MCF 10A (cell line): ENCODE data around the gene BSG. TPM values are rescaled to one million over a fixed set of nuclear protein-coding genes. Genes with fewer than 3 reads are reported as not detected.
A peak's percentile ranks its signal among the peaks of the same experiment; 100 is the strongest.

ENCODE experiments used
- BruUV-seq: library from RNA; stranded (reverse); fragments of 400-500 nt; replicated peaks from 2 replicates; lab custom pipeline; 2021; lab: Mats Ljungman, UMichigan
- CTCF ChIA-PET: fragments of 300-600 bp; sonication (Branson Sonifier 250); formaldehyde crosslinking; extraction: SDS; loops from one replicate; lab custom pipeline; 2021; ENCODE audit warnings: antibody characterized with exemption, inconsistent platforms; lab: Yijun Ruan, JAX
- POLR2A ChIA-PET: fragments of 300-600, 350-650 bp; sonication (Branson Sonifier 250); formaldehyde crosslinking; extraction: SDS; loops from one replicate; lab custom pipeline; 2020; ENCODE audit warnings: antibody characterized with exemption, inconsistent platforms; lab: Yijun Ruan, JAX
- DNase-seq: peaks from one replicate; pipeline ENCODE4 v3.0.0-alpha.2; 2018; ENCODE audit not compliant: unreplicated experiment
- H3K27ac Mint-ChIP-seq: one replicate; pipeline ENCODE4 v1.8.0; 2022; ENCODE audit warnings: mild to moderate bottlenecking, low read depth, mixed read lengths; ENCODE audit not compliant: unreplicated experiment
- H3K27me3 Mint-ChIP-seq: one replicate; pipeline ENCODE4 v1.8.0; 2022; ENCODE audit warnings: mixed read lengths; ENCODE audit not compliant: insufficient read depth, unreplicated experiment
- H3K36me3 Mint-ChIP-seq: one replicate; pipeline ENCODE4 v1.8.0; 2022; ENCODE audit warnings: mild to moderate bottlenecking, moderate library complexity, mixed read lengths; ENCODE audit not compliant: insufficient read depth, unreplicated experiment
- H3K4me1 Mint-ChIP-seq: one replicate; pipeline ENCODE4 v1.8.0; 2022; ENCODE audit warnings: mixed read lengths; ENCODE audit not compliant: insufficient read depth, unreplicated experiment
- H3K4me3 Mint-ChIP-seq: one replicate; pipeline ENCODE4 v1.8.0; 2022; ENCODE audit warnings: mild to moderate bottlenecking, moderate library complexity, mixed read lengths; ENCODE audit not compliant: unreplicated experiment
- H3K9me3 Mint-ChIP-seq: one replicate; pipeline ENCODE4 v1.8.0; 2022; ENCODE audit warnings: mixed read lengths; ENCODE audit not compliant: unreplicated experiment
- intact Hi-C: fragments of 100-400 bp; cut with micrococcal nuclease; formaldehyde crosslinking; loops from 2 replicates; pipeline ENCODE4 v1.14.1; 2022
- total RNA-seq: library from RNA; stranded (reverse); gene quantifications from 2 replicates; pipeline ENCODE4 v1.2.3, GENCODE V29; 2022
- TF ChIP-seq, protein P1 (sequence below): fragments of 200-600 bp; IDR thresholded peaks from one replicate; pipeline ENCODE4 v1.8.0; 2022; ENCODE audit warnings: antibody characterized with exemption, mild to moderate bottlenecking; ENCODE audit not compliant: unreplicated experiment

Gene BSG
- total RNA-seq, 1 experiment from 2014 or later = 557 TPM

DNA sequence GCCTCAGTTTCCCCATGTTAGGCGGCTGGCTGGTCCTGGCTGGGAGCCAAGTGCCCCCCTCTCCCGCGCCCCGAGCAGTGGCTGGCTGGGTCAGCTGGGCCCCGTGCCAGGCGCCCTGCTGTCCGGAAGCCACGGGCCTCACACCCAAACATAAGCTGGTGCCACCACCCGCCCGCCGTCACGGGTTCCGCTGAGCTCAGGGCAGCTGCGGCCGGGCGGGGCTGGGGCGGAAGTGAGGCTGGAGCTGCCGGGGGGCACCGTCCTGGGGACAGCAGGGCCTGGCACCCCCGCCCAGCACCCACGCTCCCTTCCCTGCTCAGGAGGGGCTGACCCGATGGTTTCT, 36.6 kb downstream of the BSG start:
- POLR2A ChIA-PET = no interaction called here

DNA sequence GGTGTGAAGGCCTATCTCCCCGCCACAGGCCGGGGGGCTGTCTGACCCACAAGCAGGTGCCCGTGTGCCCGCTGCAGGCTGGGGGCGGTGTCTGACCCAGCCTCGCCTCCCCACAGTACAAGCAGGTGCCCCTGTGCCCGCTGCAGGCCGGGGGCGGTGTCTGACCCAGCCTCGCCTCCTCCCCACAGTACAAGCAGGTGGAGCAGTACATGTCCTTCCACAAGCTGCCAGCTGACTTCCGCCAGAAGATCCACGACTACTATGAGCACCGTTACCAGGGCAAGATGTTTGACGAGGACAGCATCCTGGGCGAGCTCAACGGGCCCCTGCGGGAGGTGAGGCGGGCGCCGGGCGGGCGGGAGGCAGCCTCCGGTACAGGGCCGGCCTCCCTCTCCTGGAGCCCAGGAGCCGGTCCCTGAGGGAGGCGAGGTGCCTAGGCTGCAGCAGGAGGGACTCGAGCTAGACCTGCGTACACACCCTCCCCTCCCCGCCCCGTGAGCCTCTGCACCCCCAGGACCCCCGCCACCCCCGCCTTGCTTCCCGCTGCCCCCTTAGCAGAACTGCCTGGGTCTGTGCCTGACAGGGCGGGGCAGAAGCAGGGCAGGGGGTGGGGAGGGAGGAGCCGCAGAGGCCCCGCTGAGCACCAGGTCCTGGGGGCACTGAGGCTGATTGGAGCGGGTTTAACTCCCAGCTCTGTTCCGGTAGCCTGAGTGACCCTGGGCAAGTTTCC, 37.8 kb downstream of the BSG start:
- H3K27ac Mint-ChIP-seq = no peak overlapping the region
- no peak for DNase-seq
- H3K27me3 Mint-ChIP-seq = no peaks in the 10 kb centered on the region
- TF ChIP-seq, protein P1, sequence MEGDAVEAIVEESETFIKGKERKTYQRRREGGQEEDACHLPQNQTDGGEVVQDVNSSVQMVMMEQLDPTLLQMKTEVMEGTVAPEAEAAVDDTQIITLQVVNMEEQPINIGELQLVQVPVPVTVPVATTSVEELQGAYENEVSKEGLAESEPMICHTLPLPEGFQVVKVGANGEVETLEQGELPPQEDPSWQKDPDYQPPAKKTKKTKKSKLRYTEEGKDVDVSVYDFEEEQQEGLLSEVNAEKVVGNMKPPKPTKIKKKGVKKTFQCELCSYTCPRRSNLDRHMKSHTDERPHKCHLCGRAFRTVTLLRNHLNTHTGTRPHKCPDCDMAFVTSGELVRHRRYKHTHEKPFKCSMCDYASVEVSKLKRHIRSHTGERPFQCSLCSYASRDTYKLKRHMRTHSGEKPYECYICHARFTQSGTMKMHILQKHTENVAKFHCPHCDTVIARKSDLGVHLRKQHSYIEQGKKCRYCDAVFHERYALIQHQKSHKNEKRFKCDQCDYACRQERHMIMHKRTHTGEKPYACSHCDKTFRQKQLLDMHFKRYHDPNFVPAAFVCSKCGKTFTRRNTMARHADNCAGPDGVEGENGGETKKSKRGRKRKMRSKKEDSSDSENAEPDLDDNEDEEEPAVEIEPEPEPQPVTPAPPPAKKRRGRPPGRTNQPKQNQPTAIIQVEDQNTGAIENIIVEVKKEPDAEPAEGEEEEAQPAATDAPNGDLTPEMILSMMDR = no peak
- H3K9me3 Mint-ChIP-seq = no peaks in the 10 kb centered on the region
- ChIA-PET POLR2A (no interaction called here), CTCF (no interaction called here)
- H3K36me3 Mint-ChIP-seq = peaks cover 25% of the 10 kb centered on the region
- H3K4me3 Mint-ChIP-seq = no peak overlapping the region
- H3K4me1 Mint-ChIP-seq = peaks cover 11% of the 10 kb centered on the region
- BruUV-seq = no TSS peak
- intact Hi-C loops = no loop called here

More for the DNA sequence above, 36.6 kb downstream of the BSG start:
- intact Hi-C loops = no loop called here
- Mint-ChIP-seq H3K9me3 (no peaks in the 10 kb centered on the region), H3K4me1 (peaks cover 11% of the 10 kb centered on the region), H3K36me3 (peaks cover 14% of the 10 kb centered on the region), H3K4me3 (no peak overlapping the region), H3K27me3 (no peaks in the 10 kb centered on the region), H3K27ac (no peak overlapping the region)
- CTCF ChIA-PET = no interaction called here
- peak; percentile 48 for DNase-seq
- no TSS peak for BruUV-seq
- TF ChIP-seq, protein P1 = no peak

DNA sequence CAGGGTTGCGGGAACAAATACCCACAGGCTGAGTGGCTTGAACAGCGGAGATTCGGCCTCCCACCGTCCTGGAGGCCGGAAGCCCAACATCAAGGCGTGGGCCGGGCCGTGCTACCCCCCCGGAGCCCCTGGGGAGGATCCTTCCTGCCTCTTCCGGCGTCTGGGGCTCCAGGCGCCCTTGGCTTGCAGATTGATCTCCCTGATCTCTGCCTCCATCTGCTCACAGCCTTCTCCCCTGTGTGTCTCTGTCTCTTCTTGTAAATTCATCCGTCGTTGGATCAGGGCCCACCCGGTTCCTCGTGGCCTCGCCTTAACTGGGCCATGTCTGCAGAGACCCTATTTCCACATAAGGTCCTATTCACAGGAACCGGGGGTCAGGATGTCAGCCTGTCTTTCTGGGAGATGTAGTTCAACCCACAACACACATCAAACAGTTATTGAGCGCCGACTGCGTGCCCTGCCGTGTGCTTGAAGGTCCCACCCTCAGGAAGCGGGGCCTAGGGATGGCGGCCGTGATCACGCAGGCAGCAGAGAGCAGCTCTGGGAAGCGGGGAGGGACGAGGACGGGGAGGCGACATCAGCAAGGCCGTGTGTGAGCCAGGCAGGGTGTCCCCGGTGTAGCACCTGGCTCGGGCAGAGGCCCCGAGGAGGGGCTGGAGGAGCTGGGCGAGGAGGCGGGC, 38.5 kb downstream of the BSG start:
- Mint-ChIP-seq H3K4me3 (no peak overlapping the region), H3K36me3 (peaks cover 25% of the 10 kb centered on the region), H3K27ac (peak overlapping the region; percentile 21), H3K4me1 (peaks cover 11% of the 10 kb centered on the region), H3K9me3 (no peaks in the 10 kb centered on the region), H3K27me3 (no peaks in the 10 kb centered on the region)
- TF ChIP-seq, protein P1 = no peak
- no TSS peak for BruUV-seq
- intact Hi-C loops = no loop called here
- ChIA-PET CTCF (no interaction called here), POLR2A (interaction anchor here (0.9 kb wide), 1 partner anchor 21 kb away, joined by 3 read pairs; no protein-coding TSS in a partner anchor)
- DNase-seq = peak; percentile 40

DNA sequence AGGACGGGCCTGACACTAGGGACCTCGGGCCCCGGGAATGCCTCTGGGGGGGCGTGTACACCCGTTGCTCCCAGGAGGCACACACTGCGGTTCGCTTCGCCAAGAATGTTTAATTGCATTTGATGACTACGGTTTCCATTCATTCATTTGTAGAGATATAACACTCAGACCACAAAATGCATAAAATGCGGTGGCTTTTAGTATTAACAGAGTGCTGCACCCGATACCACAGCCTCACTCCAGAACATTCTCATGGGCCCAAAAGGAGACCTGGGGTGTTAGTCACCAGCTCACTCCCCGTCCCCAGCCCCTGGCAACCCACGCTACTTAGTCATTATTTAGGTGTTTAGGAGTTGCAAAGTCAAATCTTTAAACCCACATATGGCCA, 39.1 kb downstream of the BSG start:
- DNase-seq = peak; percentile 86
- POLR2A ChIA-PET = interaction anchor here (0.9 to 1.5 kb wide), 2 partner anchors 15 to 20 kb away, joined by 3 to 4 read pairs; no protein-coding TSS in a partner anchor

More for the DNA sequence above, 39.1 kb downstream of the BSG start:
- Mint-ChIP-seq H3K27me3 (no peaks in the 10 kb centered on the region), H3K36me3 (peaks cover 25% of the 10 kb centered on the region), H3K4me1 (peaks cover 11% of the 10 kb centered on the region), H3K4me3 (no peak overlapping the region), H3K27ac (peak overlapping the region; percentile 21), H3K9me3 (no peaks in the 10 kb centered on the region)
- CTCF ChIA-PET = no interaction called here
- TF ChIP-seq, protein P1 = no peak
- no TSS peak for BruUV-seq
- intact Hi-C loops = no loop called here
